ENCODE data around the gene KCNN1. TPM values are rescaled to one million over a fixed set of nuclear protein-coding genes. Genes with fewer than 3 reads are reported as not detected.

Gene KCNN1
- total and polyA plus RNA-seq, 9 of the 15 experiments (the other 6 are each of a cell fraction or from before 2014, with no cell fraction given) = 0.01 to 6.2 (median 0.72) TPM

DNA sequence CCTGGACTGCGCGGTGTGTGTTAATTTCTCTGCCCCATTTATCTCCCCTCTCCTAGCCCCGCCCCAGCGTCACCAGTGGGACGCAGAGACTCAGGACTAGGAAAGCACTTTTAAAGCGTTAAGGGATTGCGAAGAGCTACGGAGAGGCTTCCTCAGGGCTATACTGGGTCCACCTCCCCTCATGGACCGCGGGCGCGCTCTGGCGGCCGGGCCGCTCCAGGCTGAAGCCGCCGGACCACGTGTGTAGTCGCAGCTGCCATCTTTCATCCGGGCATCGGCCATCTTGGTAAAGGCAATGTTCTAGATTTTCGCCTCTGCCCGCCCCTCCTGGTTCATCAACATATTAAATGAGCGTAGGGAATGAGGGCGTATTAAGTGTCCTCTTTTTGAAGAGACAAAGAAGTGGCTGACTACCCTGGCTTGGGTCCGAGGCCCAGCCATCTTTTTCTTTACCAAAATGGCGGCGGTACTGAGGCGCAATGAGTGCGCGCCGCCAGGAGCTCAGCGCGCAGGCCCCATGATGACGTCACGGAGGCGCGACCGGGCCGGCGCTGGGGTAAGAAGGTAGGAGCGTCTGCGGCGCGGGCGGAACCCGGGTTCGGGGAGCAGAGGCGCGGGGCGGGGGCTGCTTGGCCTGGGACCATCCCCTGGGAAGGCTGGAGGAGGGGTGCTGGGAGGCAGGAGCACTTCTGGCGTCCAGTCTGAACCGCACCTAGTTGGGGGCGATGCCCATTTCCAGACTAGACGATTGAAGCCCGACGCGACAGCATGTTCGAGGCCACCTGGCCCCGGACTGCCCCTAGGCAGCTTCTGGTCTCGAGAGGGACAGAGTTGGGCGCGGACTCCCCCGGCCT is 34.2 kb upstream of the KCNN1 start, which contains the start of gene CCDC124 (continued):
- TF ChIP-seq RERE (CRISPR knock-in tag; IDR thresholded peaks at IDR 0.05; ENCODE audit: borderline replicate concordance) (0 out of 2 replicates have a peak, but pooled peaks have one; percentile 81), BCLAF1 (IDR thresholded peaks at IDR 0.05; ENCODE audit: borderline replicate concordance in 1 of 2, control insufficient read depth in 1 of 2, low read depth in 2 of 2, low read length in 1 of 2) (no peak), KLF1 (tag; IDR thresholded peaks at IDR 0.05) (no peak; the same call in 1 of the 2 replicates), XRCC3 (IDR thresholded peaks at IDR 0.05) (no peak), EGR1 (conservative IDR thresholded peaks at IDR 0.05) (peak; percentile 44), HBP1 (CRISPR knock-in tag; IDR thresholded peaks at IDR 0.05) (no peak), SETDB1 (IDR thresholded peaks at IDR 0.05; ENCODE audit: low read length) (no peak), CXXC5 (CRISPR knock-in tag; IDR thresholded peaks at IDR 0.05) (peak; percentile 97), ZNF79 (CRISPR knock-in tag; IDR thresholded peaks at IDR 0.05; ENCODE audit: low read depth) (peak; percentile 78; the same call in 1 of the 2 replicates), ZNF444 (CRISPR knock-in tag; IDR thresholded peaks at IDR 0.05) (0 out of 2 replicates have a peak, but pooled peaks have one; percentile 23), STAT5A (IDR thresholded peaks at IDR 0.05; ENCODE audit: borderline replicate concordance, low read length) (0 out of 2 replicates have a peak, but pooled peaks have one; percentile 30), RBM22 (IDR thresholded peaks at IDR 0.05; ENCODE audit: low read depth, low read length, poor library complexity, severe bottlenecking) (no peak), BRD4 (IDR thresholded peaks at IDR 0.05) (no peak), FOXJ3 (CRISPR knock-in tag; IDR thresholded peaks at IDR 0.05) (no peak), CHD1 (IDR thresholded peaks at IDR 0.05; ENCODE audit: low read length) (no peak)
- TF ChIP-seq, protein P1, sequence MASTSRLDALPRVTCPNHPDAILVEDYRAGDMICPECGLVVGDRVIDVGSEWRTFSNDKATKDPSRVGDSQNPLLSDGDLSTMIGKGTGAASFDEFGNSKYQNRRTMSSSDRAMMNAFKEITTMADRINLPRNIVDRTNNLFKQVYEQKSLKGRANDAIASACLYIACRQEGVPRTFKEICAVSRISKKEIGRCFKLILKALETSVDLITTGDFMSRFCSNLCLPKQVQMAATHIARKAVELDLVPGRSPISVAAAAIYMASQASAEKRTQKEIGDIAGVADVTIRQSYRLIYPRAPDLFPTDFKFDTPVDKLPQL (IDR thresholded peaks at IDR 0.05; ENCODE audit: extremely low read depth, insufficient read length) = no peak

Measured in K562 (cell line).